GM12874 (cell line): Measurements from ENCODE around the gene MOSPD3.

Experiments
- TF ChIP-seq, protein P1 (sequence below): IDR thresholded peaks from 2 replicates; pipeline ENCODE4 v1.5.1; 2011; ENCODE audit warnings: low read depth, mild to moderate bottlenecking, control low read depth, low read length, moderate library complexity; ENCODE audit not compliant: insufficient read depth

The MOSPD3 gene

GRCh38 chr7:100591596-100591995, 20.7 kb upstream of the MOSPD3 start:
- TF ChIP-seq, protein P1, sequence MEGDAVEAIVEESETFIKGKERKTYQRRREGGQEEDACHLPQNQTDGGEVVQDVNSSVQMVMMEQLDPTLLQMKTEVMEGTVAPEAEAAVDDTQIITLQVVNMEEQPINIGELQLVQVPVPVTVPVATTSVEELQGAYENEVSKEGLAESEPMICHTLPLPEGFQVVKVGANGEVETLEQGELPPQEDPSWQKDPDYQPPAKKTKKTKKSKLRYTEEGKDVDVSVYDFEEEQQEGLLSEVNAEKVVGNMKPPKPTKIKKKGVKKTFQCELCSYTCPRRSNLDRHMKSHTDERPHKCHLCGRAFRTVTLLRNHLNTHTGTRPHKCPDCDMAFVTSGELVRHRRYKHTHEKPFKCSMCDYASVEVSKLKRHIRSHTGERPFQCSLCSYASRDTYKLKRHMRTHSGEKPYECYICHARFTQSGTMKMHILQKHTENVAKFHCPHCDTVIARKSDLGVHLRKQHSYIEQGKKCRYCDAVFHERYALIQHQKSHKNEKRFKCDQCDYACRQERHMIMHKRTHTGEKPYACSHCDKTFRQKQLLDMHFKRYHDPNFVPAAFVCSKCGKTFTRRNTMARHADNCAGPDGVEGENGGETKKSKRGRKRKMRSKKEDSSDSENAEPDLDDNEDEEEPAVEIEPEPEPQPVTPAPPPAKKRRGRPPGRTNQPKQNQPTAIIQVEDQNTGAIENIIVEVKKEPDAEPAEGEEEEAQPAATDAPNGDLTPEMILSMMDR = no peak

DNA sequence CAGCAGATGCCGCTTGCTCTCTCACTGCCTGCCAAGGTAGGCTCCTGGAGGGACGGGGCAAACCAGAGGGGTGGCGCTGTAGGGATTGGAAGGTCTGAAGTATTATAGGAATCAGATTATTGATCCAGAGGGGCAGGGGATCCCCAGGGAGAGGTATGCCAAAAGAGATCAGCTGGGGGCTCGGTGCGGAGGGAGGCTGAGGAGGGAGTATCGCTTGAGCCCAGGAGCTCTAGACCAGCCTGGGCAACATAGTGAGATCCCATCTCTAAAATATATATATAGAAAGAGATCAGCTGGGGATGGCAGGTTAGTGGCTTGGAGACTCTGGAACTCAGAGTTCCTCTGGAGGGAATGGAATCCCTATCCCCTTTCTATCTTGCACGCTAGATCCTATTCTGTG, 17.2 kb upstream of the MOSPD3 start:
- TF ChIP-seq, protein P1 = no peak

DNA sequence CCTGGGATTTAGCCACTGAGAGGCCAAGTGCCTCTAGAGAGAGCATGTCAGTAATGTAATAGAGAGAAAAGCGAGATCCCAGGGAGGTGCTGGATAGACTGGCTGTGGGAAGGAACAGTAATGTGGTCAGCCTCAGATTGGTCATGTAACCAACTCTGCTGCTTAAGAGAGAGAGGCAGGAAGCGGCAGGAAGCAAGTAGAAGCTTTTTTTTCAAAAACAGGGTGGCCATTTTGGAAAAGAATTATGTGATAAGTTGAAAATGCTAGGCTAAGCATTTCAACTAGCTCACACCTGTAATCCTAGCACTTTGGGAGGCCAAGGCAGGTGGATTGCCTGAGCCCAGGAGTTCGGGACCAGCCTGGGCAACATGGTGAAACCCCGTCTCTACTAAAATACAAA, 13.9 kb upstream of the MOSPD3 start:
- TF ChIP-seq, protein P1 = no peak

DNA sequence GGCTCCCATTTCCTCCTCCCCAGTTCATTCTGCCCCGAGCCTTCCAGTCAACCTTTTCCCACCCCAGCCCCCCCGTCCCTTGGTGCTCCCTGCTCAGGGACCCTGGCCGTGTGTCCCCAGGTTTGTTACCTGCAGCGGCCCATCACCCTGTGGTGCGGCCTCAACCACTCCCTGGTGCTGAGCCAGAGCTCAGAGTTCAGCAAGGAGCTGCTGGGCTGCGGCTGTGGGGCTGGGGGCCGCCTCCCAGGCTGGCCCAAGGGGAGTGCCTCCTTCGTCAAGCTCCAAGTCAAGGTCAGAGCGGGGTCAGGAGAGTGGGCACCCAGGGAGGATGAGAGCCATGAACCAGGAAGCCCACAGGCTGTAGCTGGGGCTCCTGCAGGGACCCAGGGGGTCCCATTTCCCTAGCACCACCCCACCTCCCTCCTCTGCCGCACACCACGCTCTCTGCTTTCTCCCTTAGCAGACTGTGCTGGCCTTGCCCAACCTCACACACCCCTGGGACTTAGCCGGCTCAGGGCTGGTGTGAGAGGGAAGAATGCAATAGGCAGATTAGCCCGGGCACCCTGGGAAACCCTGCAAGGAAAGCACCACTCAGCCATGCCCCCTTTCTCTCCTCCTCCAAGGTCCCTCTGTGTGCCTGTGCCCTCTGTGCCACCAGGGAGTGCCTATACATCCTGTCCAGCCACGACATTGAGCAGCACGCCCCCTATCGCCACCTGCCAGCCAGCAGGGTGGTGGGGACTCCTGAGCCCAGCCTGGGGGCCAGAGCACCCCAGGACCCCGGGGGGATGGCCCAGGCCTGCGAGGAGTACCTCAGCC, 12.2 kb upstream of the MOSPD3 start:
- TF ChIP-seq, protein P1 = peak; percentile 16; the same call in 1 of the 2 replicates

DNA sequence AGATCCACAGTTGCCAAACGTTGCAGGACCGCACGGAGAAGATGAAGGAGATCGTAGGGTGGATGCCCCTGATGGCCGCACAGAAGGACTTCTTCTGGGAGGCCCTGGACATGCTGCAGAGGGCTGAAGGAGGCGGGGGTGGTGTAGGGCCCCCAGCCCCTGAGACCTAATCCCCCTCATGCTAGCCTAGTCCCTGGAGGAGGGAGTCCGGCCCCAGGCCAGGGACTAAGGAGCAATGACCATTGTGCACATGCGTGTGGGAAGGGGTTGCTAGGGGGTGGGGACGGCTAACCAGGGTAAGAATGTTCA, 11.7 kb upstream of the MOSPD3 start:
- TF ChIP-seq, protein P1 = no peak

GRCh38 chr7:100602889-100603725, 9.2 kb upstream of the MOSPD3 start:
- TF ChIP-seq, protein P1 = no peak

- TF ChIP-seq, protein P1 = no peak
Measured at GRCh38 chr7:100603726-100604027, 8.7 kb upstream of the MOSPD3 start.
